GM18520 (cell line): Measurements from ENCODE around the gene CNNM4.
"Not testable (repeated sequence)": the region's sequence is repeated elsewhere in the genome, so short reads cannot be mapped to it uniquely, and the experiment has no call there.

Source experiments
- ATAC-seq: cut with Tn5 transposase; IDR thresholded peaks from one replicate; pipeline ENCODE4 v1.9.1; 2021; ENCODE audit not compliant: unreplicated experiment

Gene CNNM4

GRCh38 chr2:96792772-96793749 is 32.4 kb downstream of the CNNM4 start:
- ATAC-seq, result no peak

GRCh38 chr2:96795076-96795475 is 34.4 kb downstream of the CNNM4 start:
- no peak for ATAC-seq

- not testable (repeated sequence) for ATAC-seq
Observed at GRCh38 chr2:96796497-96796896, 35.8 kb downstream of the CNNM4 start.

- no peak for ATAC-seq
Observed at GRCh38 chr2:96797066-96797625, 36.4 kb downstream of the CNNM4 start.

GRCh38 chr2:96798733-96799622 is 38.3 kb downstream of the CNNM4 start:
- ATAC-seq, result no peak

- no peak for ATAC-seq
Observed at GRCh38 chr2:96799623-96799935, 38.9 kb downstream of the CNNM4 start.

- peak; percentile 9 for ATAC-seq
Observed at GRCh38 chr2:96800061-96801004, 39.6 kb downstream of the CNNM4 start.

GRCh38 chr2:96801005-96801785 is 40.5 kb downstream of the CNNM4 start:
- peak; percentile 78 for ATAC-seq

GRCh38 chr2:96801786-96802595 is 41.3 kb downstream of the CNNM4 start:
- ATAC-seq, result no peak

- no peak for ATAC-seq
Observed at GRCh38 chr2:96802721-96803120, 42.0 kb downstream of the CNNM4 start.

GRCh38 chr2:96804986-96805385 is 44.3 kb downstream of the CNNM4 start:
- ATAC-seq, result no peak

GRCh38 chr2:96805946-96806345 is 45.2 kb downstream of the CNNM4 start:
- ATAC-seq, result not testable (repeated sequence)

GRCh38 chr2:96806468-96807126 is 45.9 kb downstream of the CNNM4 start:
- peak; percentile 53 for ATAC-seq

- ATAC-seq, result no peak
Observed at GRCh38 chr2:96807127-96807471, 46.4 kb downstream of the CNNM4 start.

- ATAC-seq, result no peak
Observed at GRCh38 chr2:96808176-96808837, 47.6 kb downstream of the CNNM4 start.

GRCh38 chr2:96809216-96809882 is 48.6 kb downstream of the CNNM4 start:
- no peak for ATAC-seq
